ENCODE data around the gene FGGY. TPM values are rescaled to one million over a fixed set of nuclear protein-coding genes. Genes with fewer than 3 reads are reported as not detected.
A peak's percentile ranks its signal among the peaks of the same experiment; 100 is the strongest.

The FGGY gene
- total RNA-seq, 4 donors from 2014 or later, result 24.9 to 35.9 (median 30.5) TPM

GRCh38 chr1:59477286-59477685, 180.4 kb downstream of the FGGY start:
- peak overlapping the region in 1 of 4 donors; percentile 30 for H3K27ac ChIP-seq
- ATAC-seq (no peak), DNase-seq (no peak)
- intact Hi-C loops (cut with DNase I; ENCODE audit: low total_unique reads), result no loop called here
- TF ChIP-seq POLR2A (IDR thresholded peaks at IDR 0.05) (no peak), CTCF (IDR thresholded peaks at IDR 0.05 in 4 of 5, conservative IDR thresholded peaks at IDR 0.05 in 1 of 5) (no peak)
- in situ Hi-C loops (cut with MboI; ENCODE audit: low sequenced_read_pairs in 4 of 4), result no loop called here
- no peaks in the 10 kb centered on the region for H3K27me3 ChIP-seq
- H3K4me3 ChIP-seq, result no peak overlapping the region
- H3K36me3 ChIP-seq, result no peaks in the 10 kb centered on the region
- H3K9me3 ChIP-seq, result no peaks in the 10 kb centered on the region
- H3K4me1 ChIP-seq, result peaks cover 34 to 41% of the 10 kb centered on the region in 2 donors

GRCh38 chr1:59477867-59478266, 181.0 kb downstream of the FGGY start:
- intact Hi-C loops (cut with DNase I; ENCODE audit: low total_unique reads), result no loop called here

DNA sequence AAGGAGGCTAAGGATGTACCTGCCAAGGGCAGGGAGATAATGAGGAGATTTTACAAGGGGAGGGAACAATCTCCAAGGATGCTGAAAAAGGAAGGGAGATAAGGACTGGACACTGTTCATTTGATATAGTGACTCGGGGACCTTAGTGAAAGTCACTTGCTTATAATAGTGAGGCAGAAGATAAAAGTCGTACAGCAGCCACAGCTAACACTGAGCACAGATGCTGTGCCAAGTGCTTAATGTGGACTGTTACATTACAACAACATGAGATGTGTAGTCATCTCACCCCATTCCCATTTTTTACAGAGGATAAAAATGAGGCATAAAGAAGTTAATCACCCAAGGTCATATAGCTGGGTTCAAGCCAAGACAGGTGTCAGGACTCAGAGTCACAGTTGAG, 181.9 kb downstream of the FGGY start:
- intact Hi-C loops (cut with DNase I; ENCODE audit: low total_unique reads) (no loop called here), in situ Hi-C loops (cut with MboI; ENCODE audit: low sequenced_read_pairs in 4 of 4) (no loop called here)
- no peak for ATAC-seq
- no peak for TF ChIP-seq POLR2A (IDR thresholded peaks at IDR 0.05)
- no peak for TF ChIP-seq CTCF (IDR thresholded peaks at IDR 0.05 in 4 of 5, conservative IDR thresholded peaks at IDR 0.05 in 1 of 5)
- Histone ChIP-seq H3K4me3 (no peak overlapping the region), H3K27ac (no peak overlapping the region), H3K27me3 (no peaks in the 10 kb centered on the region), H3K9me3 (no peaks in the 10 kb centered on the region), H3K4me1 (peaks cover 40 to 45% of the 10 kb centered on the region in 2 donors), H3K36me3 (no peaks in the 10 kb centered on the region)
- DNase-seq, result no peak

More at GRCh38 chr1:59477867-59478266, 181.0 kb downstream of the FGGY start:
- Histone ChIP-seq H3K4me3 (no peak overlapping the region), H3K27me3 (no peaks in the 10 kb centered on the region), H3K27ac (no peak overlapping the region), H3K4me1 (peaks cover 38 to 43% of the 10 kb centered on the region in 2 donors), H3K9me3 (no peaks in the 10 kb centered on the region), H3K36me3 (no peaks in the 10 kb centered on the region)
- in situ Hi-C loops (cut with MboI; ENCODE audit: low sequenced_read_pairs in 4 of 4), result no loop called here
- no peak for DNase-seq
- TF ChIP-seq POLR2A (IDR thresholded peaks at IDR 0.05) (no peak), CTCF (IDR thresholded peaks at IDR 0.05 in 4 of 5, conservative IDR thresholded peaks at IDR 0.05 in 1 of 5) (no peak)
- no peak for ATAC-seq

DNA sequence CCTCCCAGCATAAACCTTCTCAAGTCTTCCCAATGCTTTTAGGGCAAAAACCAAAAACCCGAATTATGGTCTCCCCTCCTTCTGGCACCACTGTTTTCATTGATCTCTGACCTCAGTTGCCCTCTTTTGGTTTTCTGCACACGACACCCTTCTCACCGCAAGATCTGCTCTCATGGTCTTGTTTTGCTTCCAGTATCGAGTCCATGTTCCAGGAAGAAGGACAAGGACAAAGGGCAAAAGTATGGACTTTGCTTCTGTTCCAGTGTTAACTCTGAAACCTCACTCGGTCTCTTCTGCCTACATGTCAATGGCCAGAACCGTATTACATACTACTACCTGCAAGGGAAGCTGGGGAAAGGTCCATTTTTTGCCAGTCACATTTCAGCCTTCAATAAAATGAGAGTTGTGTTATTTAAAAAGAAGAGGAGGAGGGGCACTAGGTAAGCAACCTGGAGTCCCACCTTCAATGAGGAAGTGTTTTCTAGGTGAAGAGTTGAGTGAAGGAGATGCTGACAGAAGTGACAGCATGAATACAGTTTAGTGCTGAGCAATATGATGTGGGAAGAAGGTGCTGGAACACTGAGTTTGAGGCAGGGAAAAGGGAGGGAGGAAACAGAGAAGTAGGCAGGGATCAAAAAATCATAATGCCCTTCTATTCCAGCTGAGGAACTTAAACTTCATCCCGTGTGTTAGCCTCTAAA, 183.4 kb downstream of the FGGY start:
- DNase-seq (no peak), ATAC-seq (no peak)
- Histone ChIP-seq H3K27me3 (no peaks in the 10 kb centered on the region), H3K4me1 (peaks cover 29 to 45% of the 10 kb centered on the region in 2 donors), H3K36me3 (no peaks in the 10 kb centered on the region), H3K4me3 (no peak overlapping the region), H3K9me3 (no peaks in the 10 kb centered on the region), H3K27ac (no peak overlapping the region)
- intact Hi-C loops (cut with DNase I; ENCODE audit: low total_unique reads), result no loop called here
- in situ Hi-C loops (cut with MboI; ENCODE audit: low sequenced_read_pairs in 4 of 4), result no loop called here
- TF ChIP-seq POLR2A (IDR thresholded peaks at IDR 0.05), result no peak
- TF ChIP-seq CTCF (IDR thresholded peaks at IDR 0.05 in 4 of 5, conservative IDR thresholded peaks at IDR 0.05 in 1 of 5), result no peak
